Endothelial cell of umbilical vein (primary cell): Measurements from ENCODE around the gene NR2F6. TPM values are rescaled to one million over a fixed set of nuclear protein-coding genes. Genes with fewer than 3 reads are reported as not detected.

ENCODE experiments used
- BruUV-seq: library from RNA; stranded (reverse); fragments of 400-500 nt; replicated peaks from 2 replicates; lab custom pipeline; 2021; lab: Mats Ljungman, UMichigan
- CTCF ChIA-PET: fragments of 300-600, 350-600 bp; sonication (Branson Sonifier 250); formaldehyde crosslinking; loops from one replicate; lab custom pipeline; 2021; ENCODE audit warnings: antibody characterized with exemption, inconsistent platforms; lab: Charles Lee
- POLR2A ChIA-PET: fragments of 300-600, 350-600 bp; sonication (Branson Sonifier 250); formaldehyde crosslinking; loops from one replicate; lab custom pipeline; 2021; ENCODE audit warnings: antibody characterized with exemption, inconsistent platforms; lab: Charles Lee
- DNase-seq: peaks from one replicate; pipeline ENCODE4 v3.0.0-alpha.2; 2011; ENCODE audit warnings: low read depth, low spot score
- FAIRE-seq: peaks from 2 replicates; lab custom pipeline; 2011; peaks lifted over from hg19 to GRCh38; lab: Jason Lieb, UNC
- H2AFZ ChIP-seq: 2 replicates; pipeline ENCODE4 v1.6.0; 2012; ENCODE audit warnings: low read depth, low read length, control low read depth, inconsistent platforms
- H3K27ac ChIP-seq: 2 replicates; pipeline ENCODE4 v1.5.1; 2011; ENCODE audit warnings: low read depth, mild to moderate bottlenecking, control low read depth, low read length, moderate library complexity; ENCODE audit not compliant: insufficient read depth
- H3K27me3 ChIP-seq, 2 experiments: 2 replicates each; pipeline versions ENCODE4 v1.6.0 to v1.6.1; 2011; ENCODE audit warnings: low read length in 2 of 2, mixed read lengths in 1 of 2; ENCODE audit not compliant: control insufficient read depth in 2 of 2, insufficient read depth in 2 of 2
- H3K36me3 ChIP-seq, 2 experiments: 2 replicates in 1 of 2; 3 replicates in 1 of 2; pipeline ENCODE4 v1.5.1; 2011; ENCODE audit warnings: low read length in 2 of 2, mild to moderate bottlenecking in 1 of 2, moderate library complexity in 1 of 2; ENCODE audit not compliant: control insufficient read depth in 2 of 2, insufficient read depth in 2 of 2; ENCODE audit errors: extremely low read depth in 1 of 2
- H3K4me1 ChIP-seq: 3 replicates; pipeline ENCODE4 v1.5.1; 2011; ENCODE audit warnings: mild to moderate bottlenecking, low read length; ENCODE audit not compliant: control insufficient read depth, insufficient read depth; ENCODE audit errors: extremely low read depth
- H3K4me2 ChIP-seq: 2 replicates; pipeline ENCODE4 v1.6.1; 2011; ENCODE audit warnings: low read length, control low read depth, mixed read lengths; ENCODE audit not compliant: insufficient read depth
- H3K4me3 ChIP-seq, 3 experiments: fragments of 200-600 bp in 1 of 3; sonication (generic), shearing (Covaris generic) in 1 of 3; replicated peaks in 1 of 3; 2 replicates each; pipeline ENCODE4 v1.5.1; 2011 to 2016; ENCODE audit warnings: control low read depth in 3 of 3, low read length in 3 of 3, mild to moderate bottlenecking in 2 of 3, inconsistent platforms in 1 of 3, low read depth in 1 of 3, moderate library complexity in 1 of 3; ENCODE audit not compliant: insufficient read depth in 1 of 3
- H3K79me2 ChIP-seq: 2 replicates; pipeline ENCODE4 v1.6.0; 2012; ENCODE audit warnings: low read length, inconsistent platforms; ENCODE audit not compliant: control insufficient read depth, insufficient read depth
- H3K9ac ChIP-seq: replicated peaks from 2 replicates; pipeline ENCODE3; 2011; ENCODE audit warnings: low read length, control low read depth; ENCODE audit not compliant: insufficient read depth; ENCODE audit errors: extremely low read depth
- H3K9me1 ChIP-seq: replicated peaks from 3 replicates; pipeline ENCODE4 v1.6.0; 2011; ENCODE audit warnings: mild to moderate bottlenecking, low read length; ENCODE audit not compliant: control insufficient read depth, insufficient read depth; ENCODE audit errors: extremely low read depth
- H3K9me3 ChIP-seq: replicated peaks from 2 replicates; pipeline ENCODE4 v1.5.1; 2012; ENCODE audit warnings: low read length, inconsistent platforms; ENCODE audit not compliant: control insufficient read depth, insufficient read depth
- H4K20me1 ChIP-seq: replicated peaks from 2 replicates; pipeline ENCODE3; 2011; ENCODE audit warnings: mild to moderate bottlenecking, low read length; ENCODE audit not compliant: control insufficient read depth, insufficient read depth; ENCODE audit errors: extremely low read depth
- CTCF ChIP-seq, 2 donors: IDR thresholded peaks; 1 replicate in 1 of 2; 2 replicates in 1 of 2; pipeline ENCODE4 v1.5.1; 2011; ENCODE audit warnings: low read length in 2 of 2, mild to moderate bottlenecking in 2 of 2, moderate library complexity in 2 of 2, control low read depth in 1 of 2, inconsistent platforms in 1 of 2, low read depth in 1 of 2; ENCODE audit not compliant: insufficient read depth in 1 of 2; ENCODE audit errors: extremely low read depth in 1 of 2
- EZH2 ChIP-seq: IDR thresholded peaks from 2 replicates; pipeline ENCODE4 v1.6.1; 2012; ENCODE audit warnings: borderline replicate concordance, low read depth, mild to moderate bottlenecking, moderate library complexity, low read length, inconsistent platforms; ENCODE audit not compliant: severe bottlenecking
- FOS ChIP-seq: IDR thresholded peaks from 2 replicates; pipeline ENCODE4 v1.6.1; 2011; ENCODE audit warnings: mild to moderate bottlenecking, low read length, moderate library complexity, borderline replicate concordance; ENCODE audit not compliant: insufficient read depth
- GATA2 ChIP-seq: IDR thresholded peaks from 2 replicates; pipeline ENCODE4 v1.7.0; 2011; ENCODE audit warnings: low read depth, mild to moderate bottlenecking, moderate library complexity, mixed read lengths, low read length; ENCODE audit not compliant: insufficient read length, insufficient read depth
- JUN ChIP-seq: IDR thresholded peaks from 2 replicates; pipeline ENCODE4 v1.6.1; 2011; ENCODE audit warnings: borderline replicate concordance, low read depth; ENCODE audit not compliant: insufficient read length, insufficient read depth
- MAX ChIP-seq: IDR thresholded peaks from 2 replicates; pipeline ENCODE4 v1.6.1; 2011; ENCODE audit not compliant: insufficient read depth, insufficient read length
- MYC ChIP-seq: IDR thresholded peaks from one replicate; pipeline ENCODE4 v1.6.1; 2011; ENCODE audit warnings: mild to moderate bottlenecking, low read depth, low read length
- POLR2A ChIP-seq: IDR thresholded peaks from 2 replicates; pipeline ENCODE4 v1.6.1; 2012; ENCODE audit warnings: low read depth, mild to moderate bottlenecking, control low read depth, low read length
- POLR2AphosphoS5 ChIP-seq: IDR thresholded peaks from 2 replicates; pipeline ENCODE4 v1.6.1; 2012; ENCODE audit warnings: low read depth, mild to moderate bottlenecking, control low read depth, low read length, moderate library complexity; ENCODE audit not compliant: insufficient read depth
- dilution Hi-C: fragments of 300-500 bp; cut with MboI; formaldehyde crosslinking; loops from one replicate; pipeline ENCODE4 v1.15.0; 2019; ENCODE audit warnings: low sequenced_read_pairs; ENCODE audit not compliant: extremely low pct_ligation_motif_present
- intact Hi-C: fragments of 100-400 bp; cut with micrococcal nuclease; formaldehyde crosslinking; loops from one replicate; pipeline ENCODE4 v1.10.0; 2022
- polyA plus RNA-seq, 4 experiments: library from polyadenylated mRNA; depleted of rRNA in 3 of 4; stranded (reverse) in 3 of 4; unstranded in 1 of 4; fragments of >200 nt; gene quantifications; 2 replicates each; pipeline versions ENCODE4 v1.2.1 to v1.2.3, GENCODE V29; 2011 to 2012; ENCODE audit warnings: missing spikeins in 1 of 4
- total RNA-seq: library from RNA; stranded (reverse); gene quantifications from 2 replicates; pipeline ENCODE4 v1.2.3, GENCODE V29; 2021

Gene NR2F6
- total and polyA plus RNA-seq, 2 donors (not counting 3 experiments of a cell fraction or from before 2014, with no cell fraction given) = 36.1 to 38.9 TPM

- FAIRE-seq (no peak), DNase-seq (no peak)
- no peak overlapping the region for H3K4me3 ChIP-seq
- ChIA-PET POLR2A (no interaction called here), CTCF (interaction anchor here (0.8 to 1.5 kb wide), 3 partner anchors 9 to 40 kb away, joined by 3 to 5 read pairs (median 4); partner anchors contain the start of gene USE1)
- no peak overlapping the region for H3K9ac ChIP-seq
- H3K4me1 ChIP-seq = peaks cover under 1% of the 10 kb centered on the region
- peaks cover 0 to 40% of the 10 kb centered on the region in 2 experiments for H3K36me3 ChIP-seq
- no peaks in the 10 kb centered on the region for H3K79me2 ChIP-seq
- intact Hi-C loops = no loop called here
- no peak overlapping the region for H2AFZ ChIP-seq
- no TSS peak for BruUV-seq
- H3K4me2 ChIP-seq = no peak overlapping the region
- H4K20me1 ChIP-seq = no peaks in the 10 kb centered on the region
- no peak overlapping the region for H3K27ac ChIP-seq
- dilution Hi-C loops = no loop called here
- no peaks in the 10 kb centered on the region for H3K9me3 ChIP-seq
- TF ChIP-seq POLR2AphosphoS5 (no peak), GATA2 (no peak), POLR2A (no peak), MAX (no peak), FOS (no peak), JUN (no peak), EZH2 (no peak), CTCF (IDR thresholded peaks at IDR 0.05; ENCODE audit: extremely low read depth in 1 of 2, insufficient read depth in 1 of 2, low read depth in 1 of 2, low read length in 2 of 2) (no peak), MYC (no peak)
- no peaks in the 10 kb centered on the region for H3K27me3 ChIP-seq
- H3K9me1 ChIP-seq = no peaks in the 10 kb centered on the region
These were observed 8.9 kb upstream of the NR2F6 start for GRCh38 chr19:17254636-17255035.
